NCI-H510A (cell line): Measurements from ENCODE around the gene CGRRF1.

Experiments used
- DNase-seq: peaks from one replicate; lab custom pipeline; 2025; lab: John Stamatoyannopoulos, UW

CGRRF1 gene

DNA sequence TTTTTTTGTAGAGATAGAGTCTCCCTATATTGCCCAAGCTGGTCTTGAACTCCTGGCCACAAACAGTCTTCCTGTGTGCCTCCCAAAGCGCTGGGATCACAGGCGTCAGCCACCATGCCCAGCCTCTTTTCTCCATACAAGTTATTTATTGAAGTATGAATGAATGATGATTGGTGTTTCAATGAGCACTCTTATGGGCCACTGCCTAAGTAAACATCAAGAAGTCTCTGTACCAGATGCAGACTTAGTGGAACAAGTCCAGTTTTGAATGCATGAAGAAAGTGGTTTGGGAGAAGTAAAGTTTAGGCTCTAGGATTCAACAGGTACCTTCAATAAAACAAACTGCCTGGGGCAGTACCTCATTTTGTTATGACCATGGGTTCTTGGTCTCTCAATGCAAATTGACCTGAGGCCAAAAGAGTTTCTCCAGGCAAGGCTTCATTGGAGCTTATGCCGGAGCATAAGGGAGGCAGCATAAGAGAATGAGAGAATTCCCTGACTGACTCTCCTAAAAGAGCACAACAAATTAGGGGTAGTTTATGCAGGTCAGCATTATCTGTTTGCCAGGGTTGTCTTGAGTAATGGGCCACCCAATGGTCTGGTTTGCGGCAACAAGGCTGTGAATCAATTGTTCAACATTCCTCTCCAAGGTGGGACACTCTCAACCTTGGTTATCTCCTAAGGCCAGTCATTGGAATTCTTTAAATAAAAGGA lies 19.8 kb upstream of the CGRRF1 start:
- no peak for DNase-seq

- DNase-seq: no peak
These were observed 19.1 kb upstream of the CGRRF1 start for GRCh38 chr14:54490445-54491175.

- DNase-seq: no peak
These were observed 16.4 kb upstream of the CGRRF1 start for GRCh38 chr14:54493293-54493692.

DNA sequence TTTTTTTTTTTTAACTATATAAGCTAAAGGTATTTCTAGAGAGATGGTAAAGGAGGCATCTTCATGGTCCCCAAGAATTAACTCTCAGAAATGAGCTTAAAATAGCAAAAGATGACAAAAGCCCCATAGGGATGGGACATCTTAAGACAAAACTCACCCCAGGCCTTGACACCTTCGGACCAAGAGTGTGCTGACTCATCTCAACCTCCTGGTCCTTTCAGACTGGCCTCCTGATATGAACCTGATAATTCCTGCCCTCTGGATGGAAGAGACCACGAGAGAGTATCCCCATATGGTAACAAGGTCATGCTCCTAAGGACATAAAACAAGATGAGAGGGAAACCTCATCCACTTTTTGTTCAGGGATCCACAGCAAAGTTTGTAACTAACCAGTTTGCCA lies 12.5 kb upstream of the CGRRF1 start:
- DNase-seq: no peak

DNA sequence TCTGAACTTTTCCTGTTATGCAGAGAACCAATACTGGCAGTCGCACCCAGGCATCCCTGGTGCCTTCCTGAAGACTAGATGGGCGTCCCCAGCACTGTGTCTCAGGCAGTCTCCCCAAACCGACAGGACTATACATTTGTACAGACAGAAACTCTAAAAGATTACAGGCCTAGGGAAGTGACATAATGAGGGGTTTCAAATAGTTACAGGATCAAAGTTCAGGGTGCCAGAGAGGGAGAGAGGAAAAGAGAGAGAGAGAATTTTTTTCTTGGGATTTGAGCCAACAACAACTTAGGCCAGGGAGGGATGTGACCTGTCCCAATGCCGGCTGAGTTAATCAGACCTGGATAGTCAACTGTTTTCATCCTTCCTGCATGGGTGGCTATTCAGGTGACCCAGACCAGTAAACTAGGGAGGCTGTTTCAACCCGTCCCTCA lies 11.6 kb upstream of the CGRRF1 start:
- no peak for DNase-seq

DNA sequence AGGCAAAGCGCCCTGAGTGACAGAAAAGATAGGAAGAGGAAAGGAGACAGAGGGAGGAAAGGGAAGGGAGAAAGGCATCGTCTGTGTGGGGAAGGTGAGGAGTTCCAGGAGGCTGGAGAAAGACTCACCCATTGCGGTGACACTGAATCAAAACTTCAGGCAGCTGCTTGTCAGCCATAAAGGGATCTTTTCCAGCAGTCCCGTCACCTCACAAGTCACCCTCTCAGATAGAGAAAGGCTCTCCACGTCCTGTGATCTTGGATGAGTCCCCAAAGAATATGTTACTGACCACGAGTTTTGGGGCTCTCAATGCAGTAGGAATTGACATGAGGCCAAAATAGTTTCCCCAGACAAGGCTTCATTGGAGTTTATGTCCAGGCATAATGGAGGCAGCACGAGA lies 11.1 kb upstream of the CGRRF1 start:
- DNase-seq: no peak

GRCh38 chr14:54500744-54501143 lies 9.0 kb upstream of the CGRRF1 start:
- DNase-seq: no peak

- DNase-seq: no peak
These were observed 8.2 kb upstream of the CGRRF1 start for GRCh38 chr14:54501480-54501879.

GRCh38 chr14:54502602-54503001 lies 7.1 kb upstream of the CGRRF1 start:
- DNase-seq: no peak

DNA sequence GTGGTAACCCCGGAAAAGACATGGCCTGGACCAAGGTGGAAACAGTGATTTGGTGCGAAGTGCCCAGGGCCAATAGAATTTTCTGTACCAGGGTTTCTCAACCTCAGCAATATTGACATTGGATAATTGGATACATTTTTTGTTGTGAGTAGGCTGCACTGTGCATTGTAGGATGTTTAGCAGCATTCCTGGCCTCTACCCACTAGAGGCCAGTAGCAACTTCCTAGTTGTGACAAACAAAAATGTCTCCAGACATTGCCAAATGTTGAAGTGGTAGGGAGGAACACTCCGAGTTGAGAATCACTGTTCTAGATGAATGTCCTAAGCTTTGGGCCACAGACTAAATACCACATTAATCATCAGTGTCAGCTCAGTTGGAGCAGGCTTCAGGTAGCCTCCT lies 6.2 kb upstream of the CGRRF1 start:
- DNase-seq: no peak

DNA sequence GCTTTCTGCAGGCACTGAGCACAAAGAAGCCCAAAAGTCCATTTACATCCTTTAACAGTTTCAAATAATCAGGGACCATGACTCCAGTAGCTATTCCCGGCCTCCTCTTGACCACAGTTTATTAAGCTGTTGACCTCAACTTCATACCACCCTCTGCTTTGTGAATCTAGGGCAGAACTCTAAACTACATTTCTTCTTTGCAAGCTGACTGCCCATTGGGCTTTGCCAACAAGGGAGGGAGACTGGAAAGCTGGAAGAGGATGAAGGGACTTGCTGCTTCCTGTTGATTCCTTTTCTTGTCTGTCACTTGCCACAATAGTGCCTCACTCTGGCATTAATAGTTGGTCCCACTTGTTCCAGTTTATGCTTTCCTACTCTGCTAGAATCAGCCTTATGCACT lies 2.7 kb downstream of the CGRRF1 start:
- no peak for DNase-seq

DNA sequence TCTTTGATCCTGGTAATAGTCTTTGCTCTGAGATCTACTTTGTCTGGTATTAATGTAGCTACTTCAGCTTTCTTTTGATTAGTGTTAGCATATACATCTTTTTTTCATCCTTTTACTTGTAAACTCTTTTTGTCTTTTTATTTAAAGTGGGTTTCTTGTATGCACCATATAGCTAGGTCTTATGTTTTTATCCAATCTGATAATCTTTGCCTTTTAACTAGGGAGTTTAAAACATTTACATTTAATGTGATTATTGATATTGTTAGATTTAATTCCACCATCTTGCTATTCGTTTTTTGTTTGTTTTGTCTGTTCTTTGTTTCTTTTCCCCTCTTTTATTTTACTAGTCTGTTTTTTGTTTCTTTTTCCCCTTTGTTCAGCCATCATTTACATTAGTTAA lies 6.0 kb downstream of the CGRRF1 start:
- no peak for DNase-seq

DNA sequence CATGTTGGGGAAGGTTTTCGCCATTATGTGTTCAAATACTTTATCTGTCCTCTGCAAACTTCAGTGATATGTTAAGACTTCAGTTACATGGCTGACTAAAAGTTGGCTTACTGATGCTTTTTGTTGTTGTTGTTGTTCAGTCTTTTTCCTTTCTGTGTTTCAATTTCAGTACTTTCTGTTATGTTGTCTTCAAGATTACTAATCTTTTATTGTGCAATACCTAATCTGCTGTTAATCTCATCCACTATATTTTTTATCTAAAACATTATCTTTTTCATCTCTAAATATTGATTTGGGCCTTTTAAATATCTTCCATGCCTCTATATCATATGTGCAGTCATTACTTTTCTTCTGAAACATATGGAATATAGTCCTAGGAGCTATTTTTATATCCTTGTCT lies 7.0 kb downstream of the CGRRF1 start:
- DNase-seq: no peak

GRCh38 chr14:54524410-54524809 lies 14.7 kb downstream of the CGRRF1 start:
- DNase-seq: no peak

DNA sequence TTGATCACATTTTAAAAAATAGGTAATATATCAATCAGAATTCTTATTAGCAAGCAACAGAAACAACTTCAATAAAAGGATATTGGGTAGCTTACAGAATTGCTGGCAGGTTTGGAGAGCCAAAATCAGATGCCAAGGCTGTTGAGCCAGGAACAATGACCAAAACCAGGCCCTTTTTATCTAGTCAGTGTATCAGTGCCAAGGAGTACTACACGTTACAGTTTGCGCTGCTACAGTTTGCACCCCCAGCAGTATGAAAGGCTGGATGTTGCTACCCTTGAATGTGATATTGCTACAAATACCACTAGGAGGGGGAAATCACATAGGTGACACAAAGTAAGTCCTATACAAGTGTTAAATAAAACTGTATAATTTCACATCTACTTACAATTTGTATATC lies 19.3 kb downstream of the CGRRF1 start:
- no peak for DNase-seq

DNA sequence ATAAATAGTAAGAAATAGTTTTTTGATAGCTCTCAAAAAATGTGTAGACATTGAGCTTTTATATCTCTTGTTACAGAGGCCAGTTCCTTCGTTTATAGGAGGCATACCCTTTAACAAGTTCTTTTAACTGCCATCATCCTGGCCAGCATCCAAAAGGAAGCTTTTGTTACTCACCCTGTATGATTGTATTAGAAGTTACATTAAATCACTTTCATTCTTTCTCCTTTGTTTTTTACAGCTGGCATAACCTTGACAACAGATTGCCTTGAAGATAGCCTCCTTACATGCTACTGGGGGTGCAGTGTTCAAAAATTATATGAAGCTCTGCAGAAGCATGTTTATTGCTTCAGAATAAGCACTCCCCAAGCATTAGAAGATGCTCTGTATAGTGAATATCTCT lies 20.1 kb downstream of the CGRRF1 start:
- DNase-seq: no peak

DNA sequence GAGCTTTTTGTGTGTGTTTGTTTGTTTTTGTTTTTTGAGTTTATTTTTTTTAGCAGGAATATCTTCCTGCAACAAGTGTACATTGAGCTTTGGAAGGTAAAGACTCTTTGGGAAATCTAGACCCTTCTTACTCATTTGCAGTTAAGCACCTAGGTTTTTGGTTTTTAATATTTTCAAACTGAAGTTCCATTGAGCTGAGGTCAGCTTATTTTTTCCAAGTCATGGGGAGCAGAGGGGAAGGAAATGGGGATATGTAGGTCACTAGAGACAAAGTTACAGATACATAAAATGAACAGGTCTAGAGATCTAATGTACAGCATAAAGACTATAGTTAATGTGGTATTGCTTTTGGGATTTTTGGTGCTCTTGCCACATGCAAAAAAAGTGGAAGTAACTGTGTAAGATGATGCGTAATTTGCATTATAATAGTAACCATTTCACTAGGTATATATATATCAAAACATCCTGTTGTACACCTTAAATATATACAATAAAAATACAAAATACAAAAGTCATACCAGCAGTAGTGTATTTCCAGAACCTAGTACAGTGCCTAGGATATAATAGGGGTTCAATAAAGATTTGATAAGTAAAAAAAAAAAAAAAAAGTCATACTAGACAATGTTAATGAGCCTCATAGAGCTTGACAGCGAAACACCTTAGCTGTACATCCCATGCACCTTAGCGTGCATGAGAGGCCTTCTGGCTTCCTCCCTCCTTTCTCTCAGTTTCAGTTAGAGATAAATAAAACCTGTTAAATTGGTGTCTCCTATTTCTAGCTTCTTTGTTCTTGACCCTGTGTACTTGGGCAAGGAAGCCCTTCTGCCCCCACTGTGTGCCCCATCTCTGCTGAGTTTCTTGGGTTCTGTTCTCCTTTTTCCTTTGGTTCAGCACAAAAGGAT lies 22.7 kb downstream of the CGRRF1 start:
- DNase-seq: no peak

DNA sequence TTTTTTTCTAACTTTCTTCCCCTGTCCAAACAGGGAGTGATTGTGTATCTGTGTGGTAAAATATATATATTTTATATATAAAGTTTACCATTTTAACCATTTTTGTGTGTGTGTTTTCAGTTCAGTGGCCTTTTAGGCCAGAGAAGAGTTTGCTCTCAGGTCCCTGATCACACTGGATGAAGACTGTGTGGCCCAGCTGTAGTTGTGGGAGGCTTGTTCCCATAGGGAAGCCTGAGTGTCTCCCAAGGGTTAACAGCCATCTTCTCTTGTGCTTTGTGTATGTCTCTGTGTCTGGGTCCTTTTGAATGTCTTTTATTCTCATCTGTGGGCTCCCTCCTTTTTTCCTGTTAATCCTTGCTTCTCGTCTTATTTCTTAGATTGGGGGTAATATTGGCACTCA lies 23.4 kb downstream of the CGRRF1 start:
- DNase-seq: no peak

DNA sequence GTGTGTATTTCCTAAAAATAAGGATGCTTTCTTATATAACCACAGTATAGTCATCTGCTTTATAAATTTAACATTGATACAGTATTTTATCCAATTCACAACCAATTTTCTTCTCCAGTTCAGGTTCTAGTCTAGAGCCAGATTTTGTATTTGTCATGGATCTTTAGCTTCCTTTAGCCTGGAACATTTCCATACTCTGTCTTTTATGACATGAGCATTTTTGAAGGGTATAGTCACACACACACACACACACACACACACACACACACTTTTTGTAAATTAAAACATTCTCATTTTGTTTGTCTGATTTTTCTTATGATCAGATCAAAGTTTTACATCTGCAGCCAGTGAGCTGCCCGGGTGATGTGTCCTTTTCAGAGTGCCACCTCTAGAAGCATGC lies 25.4 kb downstream of the CGRRF1 start:
- DNase-seq: no peak

DNA sequence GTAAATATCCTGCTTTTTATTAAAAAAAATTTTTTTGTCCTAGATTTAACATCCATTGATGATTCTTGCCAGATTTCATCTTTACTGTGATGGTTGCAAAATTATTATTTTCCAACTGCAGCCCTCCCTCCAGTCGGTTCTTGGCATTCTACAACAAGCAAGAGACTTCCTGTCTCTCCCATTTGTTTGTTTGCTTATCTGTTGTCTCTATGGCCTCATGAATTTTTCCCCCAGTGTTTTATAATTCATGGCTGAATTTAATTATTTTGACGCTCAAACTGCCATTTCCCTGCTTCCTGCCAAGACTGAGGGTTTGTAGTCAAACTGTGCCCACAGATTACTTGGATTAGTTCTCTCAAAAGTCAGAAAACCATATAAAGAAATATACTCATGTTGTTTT lies 25.9 kb downstream of the CGRRF1 start:
- DNase-seq: no peak

DNA sequence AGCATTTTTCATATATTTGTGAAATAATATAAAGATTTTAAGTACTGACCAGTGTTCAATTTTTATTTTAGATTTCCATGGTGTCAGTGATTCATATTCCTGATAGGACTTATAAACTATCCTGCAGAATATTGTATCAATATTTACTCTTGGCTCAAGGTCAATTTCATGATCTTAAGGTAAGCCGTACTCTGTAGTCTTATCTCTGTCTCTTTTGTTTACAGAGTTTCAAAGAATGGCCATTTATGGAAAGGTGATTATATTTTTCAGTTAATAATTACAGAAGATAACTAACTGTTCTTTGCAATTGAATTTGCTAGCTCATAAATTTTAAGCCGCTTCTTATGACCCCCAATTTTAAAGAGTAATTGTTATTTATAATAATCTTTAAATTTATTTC lies 27.9 kb downstream of the CGRRF1 start:
- DNase-seq: no peak

DNA sequence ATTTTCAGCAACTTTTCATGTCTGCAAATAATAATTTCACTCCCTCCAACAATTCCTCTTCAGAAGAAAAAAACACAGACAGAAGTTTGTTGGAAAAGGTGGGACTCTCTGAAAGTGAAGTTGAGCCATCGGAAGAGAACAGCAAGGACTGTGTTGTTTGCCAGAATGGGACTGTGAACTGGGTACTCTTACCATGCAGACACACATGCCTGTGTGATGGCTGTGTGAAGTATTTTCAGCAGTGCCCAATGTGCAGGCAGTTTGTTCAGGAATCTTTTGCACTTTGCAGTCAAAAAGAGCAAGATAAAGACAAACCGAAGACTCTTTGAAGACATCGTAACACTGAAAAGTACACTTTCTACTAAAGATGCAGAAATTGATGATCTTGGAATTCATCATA lies 28.3 kb downstream of the CGRRF1 start:
- DNase-seq: no peak

GRCh38 chr14:54547583-54547982 lies 37.9 kb downstream of the CGRRF1 start:
- DNase-seq: no peak
